PC-9 (cell line): ENCODE results near the gene ANKRD10. TPM values are rescaled to one million over a fixed set of nuclear protein-coding genes. Genes with fewer than 3 reads are reported as not detected.

Source experiments
- BruUV-seq: library from RNA; stranded (reverse); fragments of 400-500 nt; replicated peaks from 2 replicates; lab custom pipeline; 2021; lab: Mats Ljungman, UMichigan
- CTCF ChIA-PET: fragments of 300-600 bp; sonication (Branson Sonifier 250); formaldehyde crosslinking; loops from one replicate; lab custom pipeline; 2022; ENCODE audit warnings: antibody characterized with exemption; lab: Charles Lee
- POLR2A ChIA-PET: fragments of 300-600 bp; sonication (Branson Sonifier 250); formaldehyde crosslinking; loops from one replicate; lab custom pipeline; 2022; ENCODE audit warnings: antibody characterized with exemption; ENCODE audit not compliant: unreplicated experiment; lab: Charles Lee
- DNase-seq, 2 experiments: peaks; one replicate each; pipeline versions ENCODE4 v3.0.0 to v3.0.0-alpha.2; 2015 to 2022; ENCODE audit warnings: mixed read lengths in 1 of 2
- H2AFZ ChIP-seq: fragments of 200-600 bp; sonication (generic); 2 replicates; pipeline ENCODE4 v1.8.1; 2017; ENCODE audit warnings: antibody characterized with exemption
- H3F3A ChIP-seq: fragments of 200-600 bp; sonication (generic); 2 replicates; pipeline ENCODE4 v1.8.1; 2017; ENCODE audit warnings: antibody characterized with exemption, mild to moderate bottlenecking, low read depth; ENCODE audit not compliant: insufficient read depth
- H3K27ac ChIP-seq: fragments of 200-600 bp; sonication (generic); 2 replicates; pipeline ENCODE4 v1.6.1; 2016; ENCODE audit warnings: mixed run types
- H3K27me3 ChIP-seq: fragments of 200-600 bp; sonication (generic); 2 replicates; pipeline ENCODE4 v1.6.1; 2016; ENCODE audit warnings: low read depth, mixed run types; ENCODE audit not compliant: insufficient read depth
- H3K36me3 ChIP-seq: fragments of 200-600 bp; sonication (generic); 2 replicates; pipeline ENCODE4 v1.6.1; 2016; ENCODE audit warnings: low read depth, mixed run types
- H3K4me1 ChIP-seq: fragments of 200-600 bp; sonication (generic); replicated peaks from 2 replicates; pipeline ENCODE4 v1.6.1; 2016; ENCODE audit warnings: mixed run types; ENCODE audit not compliant: insufficient read depth
- H3K4me2 ChIP-seq: fragments of 200-600 bp; sonication (generic); 2 replicates; pipeline ENCODE4 v1.6.1; 2017; ENCODE audit warnings: mixed run types
- H3K4me3 ChIP-seq: fragments of 200-600 bp; sonication (generic); 2 replicates; pipeline ENCODE4 v1.6.1; 2016; ENCODE audit warnings: mixed run types
- H3K79me2 ChIP-seq: fragments of 200-600 bp; sonication (generic); 2 replicates; pipeline ENCODE4 v1.6.1; 2017; ENCODE audit warnings: low read depth, mixed run types
- H3K9me2 ChIP-seq: fragments of 200-600 bp; sonication (generic); 2 replicates; pipeline ENCODE4 v1.8.1; 2017; ENCODE audit warnings: mild to moderate bottlenecking; ENCODE audit not compliant: insufficient read depth
- H3K9me3 ChIP-seq: fragments of 200-600 bp; sonication (generic); 2 replicates; pipeline ENCODE4 v1.8.1; 2016; ENCODE audit warnings: low read depth; ENCODE audit not compliant: insufficient read depth
- H4K20me1 ChIP-seq: fragments of 200-600 bp; sonication (generic); 2 replicates; pipeline ENCODE4 v1.8.1; 2017; ENCODE audit not compliant: insufficient read depth
- EZH2 ChIP-seq: fragments of 200-600 bp; sonication (generic); IDR thresholded peaks from 2 replicates; pipeline ENCODE4 v1.8.0; 2017; ENCODE audit warnings: antibody characterized with exemption, low read depth
- intact Hi-C: fragments of 100-400 bp; cut with micrococcal nuclease; formaldehyde crosslinking; loops from one replicate; pipeline ENCODE4 v1.10.0; 2022; ENCODE audit not compliant: unreplicated experiment
- total RNA-seq: library from RNA; stranded (reverse); gene quantifications from 2 replicates; pipeline ENCODE4 v1.2.3, GENCODE V29; 2021
- TF ChIP-seq, protein P1 (sequence below): fragments of 200-600 bp; sonication (generic); conservative IDR thresholded peaks from 2 replicates; pipeline ENCODE4 v1.6.1; 2017; ENCODE audit warnings: mixed run types, antibody characterized with exemption, mild to moderate bottlenecking, moderate library complexity

ANKRD10 gene
- total RNA-seq, 1 experiment from 2014 or later, result 155 TPM

DNA sequence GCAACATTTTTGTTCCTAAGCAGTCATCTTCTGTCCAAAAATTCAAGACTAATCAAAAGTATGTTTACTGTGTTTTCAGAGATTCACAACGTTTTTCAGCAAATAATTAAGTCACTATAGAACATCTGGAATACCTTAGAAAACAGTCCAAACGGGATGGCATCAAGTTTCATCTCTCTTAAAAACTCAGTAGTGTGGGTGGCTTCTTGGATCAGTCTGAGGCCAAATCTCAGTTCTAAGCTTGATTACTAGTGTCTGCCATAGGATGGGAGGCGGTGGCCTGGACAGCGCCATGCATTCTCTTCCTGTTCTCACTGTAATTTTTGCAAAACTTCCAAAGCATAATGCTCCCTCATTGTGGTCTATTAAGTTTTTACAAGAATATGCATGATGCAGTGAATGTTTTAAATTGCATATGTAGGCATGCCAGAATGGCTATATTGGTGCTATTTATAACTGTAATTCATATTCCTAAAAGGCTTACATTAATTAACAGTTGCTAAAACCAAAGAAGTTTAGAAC is 37.1 kb downstream of the ANKRD10 start:
- intact Hi-C loops, result no loop called here
- Histone ChIP-seq H3K27ac (no peak overlapping the region), H3K36me3 (no peaks in the 10 kb centered on the region), H3K4me1 (peaks cover 10% of the 10 kb centered on the region), H3K9me3 (no peaks in the 10 kb centered on the region), H3K79me2 (no peaks in the 10 kb centered on the region), H2AFZ (no peak overlapping the region), H3K4me2 (no peak overlapping the region), H3F3A (peaks cover 10% of the 10 kb centered on the region; the same call in 1 of the 2 replicates), H3K4me3 (no peak overlapping the region), H4K20me1 (no peaks in the 10 kb centered on the region), H3K9me2 (no peaks in the 10 kb centered on the region), H3K27me3 (no peaks in the 10 kb centered on the region)
- ChIA-PET CTCF (no interaction called here), POLR2A (no interaction called here)
- TF ChIP-seq EZH2, result no peak
- TF ChIP-seq, protein P1, sequence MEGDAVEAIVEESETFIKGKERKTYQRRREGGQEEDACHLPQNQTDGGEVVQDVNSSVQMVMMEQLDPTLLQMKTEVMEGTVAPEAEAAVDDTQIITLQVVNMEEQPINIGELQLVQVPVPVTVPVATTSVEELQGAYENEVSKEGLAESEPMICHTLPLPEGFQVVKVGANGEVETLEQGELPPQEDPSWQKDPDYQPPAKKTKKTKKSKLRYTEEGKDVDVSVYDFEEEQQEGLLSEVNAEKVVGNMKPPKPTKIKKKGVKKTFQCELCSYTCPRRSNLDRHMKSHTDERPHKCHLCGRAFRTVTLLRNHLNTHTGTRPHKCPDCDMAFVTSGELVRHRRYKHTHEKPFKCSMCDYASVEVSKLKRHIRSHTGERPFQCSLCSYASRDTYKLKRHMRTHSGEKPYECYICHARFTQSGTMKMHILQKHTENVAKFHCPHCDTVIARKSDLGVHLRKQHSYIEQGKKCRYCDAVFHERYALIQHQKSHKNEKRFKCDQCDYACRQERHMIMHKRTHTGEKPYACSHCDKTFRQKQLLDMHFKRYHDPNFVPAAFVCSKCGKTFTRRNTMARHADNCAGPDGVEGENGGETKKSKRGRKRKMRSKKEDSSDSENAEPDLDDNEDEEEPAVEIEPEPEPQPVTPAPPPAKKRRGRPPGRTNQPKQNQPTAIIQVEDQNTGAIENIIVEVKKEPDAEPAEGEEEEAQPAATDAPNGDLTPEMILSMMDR, result no peak
- no peak for DNase-seq
- no TSS peak for BruUV-seq

DNA sequence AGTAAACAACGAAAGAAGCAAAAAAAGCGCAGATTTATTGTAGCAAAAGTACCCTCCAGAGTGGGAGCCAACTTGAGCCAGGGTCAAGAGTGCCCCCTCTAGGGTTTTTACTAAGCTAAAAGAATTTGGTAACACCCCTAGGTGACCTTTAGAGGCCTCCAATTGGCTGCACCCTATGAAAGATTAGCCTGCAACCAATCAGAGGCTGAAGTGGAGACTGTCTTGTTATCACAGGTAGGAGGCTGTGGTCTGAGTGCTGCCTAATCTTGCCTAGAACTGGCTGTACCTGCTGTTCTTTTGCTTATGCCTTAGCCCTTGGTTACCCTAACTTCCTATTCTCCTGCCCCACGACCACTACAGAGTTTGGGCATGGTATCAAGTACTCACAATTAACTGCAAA is 38.3 kb downstream of the ANKRD10 start:
- no peaks in the 10 kb centered on the region for H3K79me2 ChIP-seq
- H3K4me3 ChIP-seq, result no peak overlapping the region
- peaks cover 10% of the 10 kb centered on the region for H3K4me1 ChIP-seq
- H3F3A ChIP-seq, result peaks cover 10% of the 10 kb centered on the region; the same call in 1 of the 2 replicates
- no peak overlapping the region for H3K27ac ChIP-seq
- no TSS peak for BruUV-seq
- H3K36me3 ChIP-seq, result no peaks in the 10 kb centered on the region
- POLR2A ChIA-PET, result no interaction called here
- no peak overlapping the region for H3K4me2 ChIP-seq
- CTCF ChIA-PET, result interaction anchor here (0.7 kb wide), 1 partner anchor 29 kb away, joined by 4 read pairs; no protein-coding TSS in a partner anchor
- H4K20me1 ChIP-seq, result no peaks in the 10 kb centered on the region
- no peak overlapping the region for H2AFZ ChIP-seq
- TF ChIP-seq, protein P1, result no peak
- no peak for DNase-seq
- intact Hi-C loops, result no loop called here
- no peaks in the 10 kb centered on the region for H3K27me3 ChIP-seq
- no peaks in the 10 kb centered on the region for H3K9me2 ChIP-seq
- no peaks in the 10 kb centered on the region for H3K9me3 ChIP-seq

DNA sequence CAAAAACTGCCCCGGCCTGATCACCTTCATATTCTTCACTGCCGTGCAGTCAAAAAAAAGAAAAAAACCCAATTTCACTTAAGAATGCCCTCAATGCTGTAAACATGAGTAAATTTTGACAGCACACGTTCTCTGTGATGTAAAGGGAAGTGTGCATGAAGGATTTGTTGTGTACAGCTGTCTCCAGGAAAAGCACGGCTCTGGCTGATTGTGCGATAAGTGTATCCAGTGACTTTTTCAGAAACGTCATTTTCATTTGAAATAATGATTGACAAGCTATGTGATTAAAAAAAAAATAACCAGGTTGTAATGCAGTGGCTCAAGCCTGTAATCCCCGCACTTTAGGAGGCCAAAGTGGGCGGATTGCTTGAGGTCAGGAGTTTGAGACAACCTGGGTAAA is 39.6 kb downstream of the ANKRD10 start:
- Histone ChIP-seq H2AFZ (peak overlapping the region; percentile 67; the same call in 1 of the 2 replicates), H3K4me3 (peak overlapping the region; percentile 54), H3K4me1 (peaks cover 20% of the 10 kb centered on the region), H3K27ac (no peak overlapping the region), H4K20me1 (no peaks in the 10 kb centered on the region), H3K79me2 (no peaks in the 10 kb centered on the region), H3F3A (peaks cover 18% of the 10 kb centered on the region; the same call in 1 of the 2 replicates), H3K27me3 (no peaks in the 10 kb centered on the region), H3K4me2 (peak overlapping the region; percentile 94), H3K9me3 (no peaks in the 10 kb centered on the region), H3K9me2 (no peaks in the 10 kb centered on the region), H3K36me3 (no peaks in the 10 kb centered on the region)
- CTCF ChIA-PET, result no interaction called here
- intact Hi-C loops, result no loop called here
- POLR2A ChIA-PET, result no interaction called here
- no TSS peak for BruUV-seq
- no peak for DNase-seq
- TF ChIP-seq EZH2, result no peak
- TF ChIP-seq, protein P1, result no peak
